IPS-18a (cell line): ENCODE results near the gene SLC16A5.
"Not testable (repeated sequence)": the region's sequence is repeated elsewhere in the genome, so short reads cannot be mapped to it uniquely, and the experiment has no call there.

ENCODE experiments used
- H3K27ac ChIP-seq: one replicate; pipeline ENCODE4 v1.5.1; 2013; ENCODE audit warnings: low read length
- H3K27me3 ChIP-seq: one replicate; pipeline ENCODE4 v1.6.1; 2013; ENCODE audit warnings: mild to moderate bottlenecking, low read length; ENCODE audit not compliant: control insufficient read depth, insufficient read depth
- H3K36me3 ChIP-seq: one replicate; pipeline ENCODE4 v1.6.1; 2013; ENCODE audit warnings: low read depth, low read length; ENCODE audit not compliant: control insufficient read depth
- H3K4me1 ChIP-seq: one replicate; pipeline ENCODE4 v1.6.1; 2013; ENCODE audit warnings: low read depth, low read length; ENCODE audit not compliant: control insufficient read depth
- H3K4me3 ChIP-seq: one replicate; pipeline ENCODE4 v1.5.1; 2013; ENCODE audit warnings: low read length
- H3K9ac ChIP-seq: one replicate; pipeline ENCODE4 v1.6.1; 2013; ENCODE audit warnings: mild to moderate bottlenecking, low read length, moderate library complexity
- H3K9me3 ChIP-seq: one replicate; pipeline ENCODE4 v1.6.1; 2013; ENCODE audit warnings: low read depth, low read length; ENCODE audit not compliant: control insufficient read depth

Gene SLC16A5

GRCh38 chr17:75087558-75088453, at the start of gene SLC16A5:
Gene SLC16A5, plus strand, starts transcription at chr17:75087954. Its CDS starts 5,683 bp downstream, at chr17:75093637.
- H3K36me3 ChIP-seq, result no peaks in the 10 kb centered on the region
- H3K27ac ChIP-seq, result peak within 1 kb of the TSS; percentile 87
- H3K4me3 ChIP-seq, result peak within 1 kb of the TSS; percentile 72
- peak within 1 kb of the TSS; percentile 70 for H3K9ac ChIP-seq
- no peaks in the 10 kb centered on the region for H3K9me3 ChIP-seq
- peaks cover 12% of the 10 kb centered on the region for H3K4me1 ChIP-seq
- H3K27me3 ChIP-seq, result no peaks in the 10 kb centered on the region

GRCh38 chr17:75039238-75039637, 48.5 kb upstream of the SLC16A5 start:
- Histone ChIP-seq H3K27me3 (no peaks in the 10 kb centered on the region), H3K36me3 (peaks cover 45% of the 10 kb centered on the region)

GRCh38 chr17:75041656-75042280, 46.0 kb upstream of the SLC16A5 start:
- no peak overlapping the region for H3K4me3 ChIP-seq
- H3K36me3 ChIP-seq, result peaks cover 45% of the 10 kb centered on the region
- peaks cover 12% of the 10 kb centered on the region for H3K4me1 ChIP-seq
- H3K27ac ChIP-seq, result no peak overlapping the region
- H3K9ac ChIP-seq, result no peak overlapping the region
- no peaks in the 10 kb centered on the region for H3K27me3 ChIP-seq
- no peaks in the 10 kb centered on the region for H3K9me3 ChIP-seq

More at GRCh38 chr17:75039238-75039637, 48.5 kb upstream of the SLC16A5 start:
- Histone ChIP-seq H3K4me1 (peaks cover 10% of the 10 kb centered on the region), H3K9me3 (no peaks in the 10 kb centered on the region), H3K27ac (no peak overlapping the region), H3K4me3 (no peak overlapping the region), H3K9ac (no peak overlapping the region)

GRCh38 chr17:75043789-75044188, 44.0 kb upstream of the SLC16A5 start:
- H3K4me3 ChIP-seq, H3K27me3 ChIP-seq, H3K9me3 ChIP-seq, H3K9ac ChIP-seq, H3K27ac ChIP-seq: not testable (repeated sequence)
- Histone ChIP-seq H3K36me3 (peaks cover 35% of the 10 kb centered on the region), H3K4me1 (peaks cover 21% of the 10 kb centered on the region)

- Histone ChIP-seq H3K27me3 (no peaks in the 10 kb centered on the region), H3K9me3 (no peaks in the 10 kb centered on the region), H3K4me1 (peaks cover 22% of the 10 kb centered on the region), H3K36me3 (peaks cover 36% of the 10 kb centered on the region), H3K4me3 (peak overlapping the region; percentile 39), H3K27ac (peak overlapping the region; percentile 11), H3K9ac (peak overlapping the region; percentile 8)
Measured at GRCh38 chr17:75044716-75045115, 43.0 kb upstream of the SLC16A5 start.

- H3K9me3 ChIP-seq, H3K27ac ChIP-seq, H3K27me3 ChIP-seq: not testable (repeated sequence)
- H3K4me3 ChIP-seq, result peak overlapping the region; percentile 98
- peak overlapping the region; percentile 80 for H3K9ac ChIP-seq
- peaks cover 22% of the 10 kb centered on the region for H3K4me1 ChIP-seq
- H3K36me3 ChIP-seq, result peaks cover 33% of the 10 kb centered on the region
Measured at GRCh38 chr17:75045946-75046406, 41.8 kb upstream of the SLC16A5 start.

GRCh38 chr17:75046407-75047289, 41.1 kb upstream of the SLC16A5 start, which contains the start of the genes ATP5PD and KCTD2:
Gene ATP5PD, minus strand, starts transcription at chr17:75046969. Its CDS starts 4,319 bp downstream, at chr17:75042650.
Gene KCTD2, plus strand, starts transcription at chr17:75047225. Its CDS starts 26 bp downstream, at chr17:75047251.
- peaks cover 32% of the 10 kb centered on the region for H3K36me3 ChIP-seq
- peak within 1 kb of the TSS; percentile 41 for H3K27ac ChIP-seq
- H3K9ac ChIP-seq, result peak within 1 kb of the TSS; percentile 80
- H3K9me3 ChIP-seq, result no peaks in the 10 kb centered on the region
- H3K4me1 ChIP-seq, result peaks cover 22% of the 10 kb centered on the region
- no peaks in the 10 kb centered on the region for H3K27me3 ChIP-seq
- H3K4me3 ChIP-seq, result peak within 1 kb of the TSS; percentile 98

GRCh38 chr17:75047398-75048098, 40.2 kb upstream of the SLC16A5 start:
- H3K27ac ChIP-seq, result no peak overlapping the region
- H3K36me3 ChIP-seq, result peaks cover 30% of the 10 kb centered on the region

GRCh38 chr17:75048249-75048878, 39.4 kb upstream of the SLC16A5 start:
- no peaks in the 10 kb centered on the region for H3K27me3 ChIP-seq
- H3K9ac ChIP-seq, result peak overlapping the region; percentile 68
- peak overlapping the region; percentile 97 for H3K4me3 ChIP-seq
- H3K4me1 ChIP-seq, result peaks cover 21% of the 10 kb centered on the region
- no peaks in the 10 kb centered on the region for H3K9me3 ChIP-seq
- H3K36me3 ChIP-seq, result peaks cover 38% of the 10 kb centered on the region
- H3K27ac ChIP-seq, result no peak overlapping the region

More at GRCh38 chr17:75047398-75048098, 40.2 kb upstream of the SLC16A5 start:
- Histone ChIP-seq H3K27me3 (no peaks in the 10 kb centered on the region), H3K9me3 (no peaks in the 10 kb centered on the region), H3K4me1 (peaks cover 22% of the 10 kb centered on the region), H3K4me3 (peak overlapping the region; percentile 97), H3K9ac (peak overlapping the region; percentile 68)

GRCh38 chr17:75049057-75049456, 38.7 kb upstream of the SLC16A5 start:
- H3K4me3 ChIP-seq, result peak overlapping the region; percentile 97
- no peaks in the 10 kb centered on the region for H3K27me3 ChIP-seq
- H3K9ac ChIP-seq, result no peak overlapping the region
- H3K4me1 ChIP-seq, result peaks cover 17% of the 10 kb centered on the region
- H3K27ac ChIP-seq, result no peak overlapping the region
- H3K9me3 ChIP-seq, result no peaks in the 10 kb centered on the region
- H3K36me3 ChIP-seq, result peaks cover 45% of the 10 kb centered on the region
